ENCODE results near the gene SYDE2. TPM values are rescaled to one million over a fixed set of nuclear protein-coding genes. Genes with fewer than 3 reads are reported as not detected.
"Not testable (repeated sequence)": the region's sequence is repeated elsewhere in the genome, so short reads cannot be mapped to it uniquely, and the experiment has no call there.

Gene SYDE2
- total and polyA plus RNA-seq, 4 donors, result 1.9 to 48.9 (median 10.3) TPM

DNA sequence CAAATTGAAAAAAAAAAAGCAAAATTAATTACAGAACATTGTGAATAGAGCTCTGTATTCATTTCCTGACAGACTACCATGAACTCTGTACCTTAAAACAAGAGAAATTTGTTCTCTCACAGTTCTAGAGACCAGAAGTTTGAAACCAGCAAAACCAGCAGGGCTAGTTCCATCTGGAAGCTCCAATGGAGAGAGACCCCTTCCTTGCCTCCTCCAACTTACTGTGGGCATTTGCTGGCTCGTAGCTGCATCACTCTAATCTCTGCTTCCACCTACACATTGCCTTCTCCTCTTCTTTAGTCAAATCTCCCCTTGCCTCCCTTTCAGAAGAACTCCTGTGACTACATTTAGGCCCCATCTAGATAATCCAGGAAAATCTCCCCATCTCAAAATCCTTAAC lies 56.5 kb downstream of the SYDE2 start:
- 74 to 84% methylated on average over 1 of the region's 1 CpG for WGBS, 2 donors
- no peak for ATAC-seq (ENCODE audit: insufficient read depth, low FRiP score)
- H3K9ac ChIP-seq (ENCODE audit: insufficient read depth in 1 of 2, low read length in 2 of 2), result no peak overlapping the region
- TF ChIP-seq CTCF (IDR thresholded peaks at IDR 0.05; ENCODE audit: control extremely low read depth, extremely low read depth), result no peak
- peaks cover 0 to 2% (median 0%) of the 10 kb centered on the region in 5 donors for H3K4me1 ChIP-seq (ENCODE audit: control insufficient read depth in 5 of 5, insufficient read depth in 5 of 5, low read length in 5 of 5)
- no peaks in the 10 kb centered on the region for H3K36me3 ChIP-seq (ENCODE audit: control insufficient read depth in 4 of 4, insufficient read depth in 4 of 4, low read length in 4 of 4)
- H3K9me3 ChIP-seq (ENCODE audit: control insufficient read depth in 4 of 4, insufficient read depth in 3 of 4, low read length in 3 of 4), result no peaks in the 10 kb centered on the region
- H3K27ac ChIP-seq (ENCODE audit: low read depth in 1 of 2, low read length in 1 of 2), result no peak overlapping the region
- DNase-seq, result peak in 2 of 3 donors; percentile 33 to 63
- H3K27me3 ChIP-seq (ENCODE audit: control insufficient read depth in 3 of 3, insufficient read depth in 3 of 3, low read length in 2 of 3), result no peaks in the 10 kb centered on the region
- no peak overlapping the region for H3K4me3 ChIP-seq

DNA sequence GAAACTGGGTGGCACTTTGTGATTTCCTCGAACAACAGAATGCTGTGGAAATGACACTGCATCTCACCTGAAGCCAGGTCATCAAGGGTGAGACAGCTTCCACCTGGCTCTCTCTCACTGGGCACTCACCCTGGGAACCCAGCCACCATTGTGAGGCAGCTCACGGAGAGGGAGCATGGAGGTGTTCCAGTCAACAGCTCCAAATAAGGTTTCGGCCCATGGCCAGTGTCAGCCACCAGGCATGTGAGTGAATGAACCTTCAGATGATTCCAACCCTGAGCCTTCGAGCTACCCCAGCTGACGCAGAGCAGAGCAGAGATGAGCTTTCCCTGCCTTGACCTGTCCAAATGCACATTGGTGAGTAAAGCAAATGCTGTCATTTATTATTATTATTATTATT lies 58.1 kb downstream of the SYDE2 start:
- peaks cover 0 to 3% (median 0%) of the 10 kb centered on the region in 5 donors for H3K4me1 ChIP-seq (ENCODE audit: control insufficient read depth in 5 of 5, insufficient read depth in 5 of 5, low read length in 5 of 5)
- no peaks in the 10 kb centered on the region for H3K36me3 ChIP-seq (ENCODE audit: control insufficient read depth in 4 of 4, insufficient read depth in 4 of 4, low read length in 4 of 4)
- no peak overlapping the region for H3K27ac ChIP-seq (ENCODE audit: low read depth in 1 of 2, low read length in 1 of 2)
- ATAC-seq (ENCODE audit: insufficient read depth, low FRiP score) (no peak), DNase-seq (no peak)
- H3K9ac ChIP-seq (ENCODE audit: insufficient read depth in 1 of 2, low read length in 2 of 2), result no peak overlapping the region
- H3K9me3 ChIP-seq (ENCODE audit: control insufficient read depth in 4 of 4, insufficient read depth in 3 of 4, low read length in 3 of 4), result no peaks in the 10 kb centered on the region
- 62 to 65% methylated on average over 5 of the region's 5 CpGs for WGBS, 2 donors
- H3K27me3 ChIP-seq (ENCODE audit: control insufficient read depth in 3 of 3, insufficient read depth in 3 of 3, low read length in 2 of 3), result no peaks in the 10 kb centered on the region
- no peak for TF ChIP-seq CTCF (IDR thresholded peaks at IDR 0.05; ENCODE audit: control extremely low read depth, extremely low read depth)
- H3K4me3 ChIP-seq, result no peak overlapping the region

GRCh38 chr1:85138439-85138838 lies 62.4 kb downstream of the SYDE2 start:
- H3K9ac ChIP-seq (ENCODE audit: insufficient read depth in 1 of 2, low read length in 2 of 2); H3K4me3 ChIP-seq; H3K27ac ChIP-seq (ENCODE audit: low read depth in 1 of 2, low read length in 1 of 2); DNase-seq; H3K27me3 ChIP-seq (ENCODE audit: control insufficient read depth in 3 of 3, insufficient read depth in 3 of 3, low read length in 2 of 3); H3K9me3 ChIP-seq (ENCODE audit: control insufficient read depth in 4 of 4, insufficient read depth in 3 of 4, low read length in 3 of 4); H3K4me1 ChIP-seq (ENCODE audit: control insufficient read depth in 5 of 5, insufficient read depth in 5 of 5, low read length in 5 of 5); H3K36me3 ChIP-seq (ENCODE audit: control insufficient read depth in 4 of 4, insufficient read depth in 4 of 4, low read length in 4 of 4): not testable (repeated sequence)
- 78 to 84% methylated on average over 5 of the region's 5 CpGs for WGBS, 2 donors
- peak; percentile 12 for ATAC-seq (ENCODE audit: insufficient read depth, low FRiP score)

GRCh38 chr1:85137660-85138059 lies 63.2 kb downstream of the SYDE2 start:
- Histone ChIP-seq H3K27ac (ENCODE audit: low read depth in 1 of 2, low read length in 1 of 2) (peak overlapping the region in 1 of 2 donors; percentile 60), H3K9ac (ENCODE audit: insufficient read depth in 1 of 2, low read length in 2 of 2) (no peak overlapping the region), H3K36me3 (ENCODE audit: control insufficient read depth in 4 of 4, insufficient read depth in 4 of 4, low read length in 4 of 4) (no peaks in the 10 kb centered on the region), H3K9me3 (ENCODE audit: control insufficient read depth in 4 of 4, insufficient read depth in 3 of 4, low read length in 3 of 4) (no peaks in the 10 kb centered on the region), H3K4me1 (ENCODE audit: control insufficient read depth in 5 of 5, insufficient read depth in 5 of 5, low read length in 5 of 5) (peaks cover 3 to 9% (median 7%) of the 10 kb centered on the region in 5 donors), H3K27me3 (ENCODE audit: control insufficient read depth in 3 of 3, insufficient read depth in 3 of 3, low read length in 2 of 3) (no peaks in the 10 kb centered on the region), H3K4me3 (no peak overlapping the region)
- ATAC-seq (ENCODE audit: insufficient read depth, low FRiP score) (peak; percentile 63), DNase-seq (peak; percentile 63 to 82 (median 72))
- no peak for TF ChIP-seq CTCF (IDR thresholded peaks at IDR 0.05; ENCODE audit: control extremely low read depth, extremely low read depth)
- 54 to 66% methylated on average over 9 of the region's 9 CpGs for WGBS, 2 donors
